H9 (cell line): ENCODE measurements around the gene C9. TPM values are rescaled to one million over a fixed set of nuclear protein-coding genes. Genes with fewer than 3 reads are reported as not detected.
"Not testable (repeated sequence)": the region's sequence is repeated elsewhere in the genome, so short reads cannot be mapped to it uniquely, and the experiment has no call there.

Experiments
- DNase-seq: peaks from one replicate; pipeline ENCODE4 v3.0.0-alpha.2; 2017
- H2AFZ ChIP-seq: one replicate; pipeline ENCODE4 v1.6.1; 2013; ENCODE audit warnings: mild to moderate bottlenecking, low read length, control low read depth, moderate library complexity
- H2AK5ac ChIP-seq: 2 replicates; pipeline ENCODE4 v1.6.1; 2013; ENCODE audit warnings: low read length, control low read depth, mixed read lengths; ENCODE audit not compliant: insufficient read length
- H2BK120ac ChIP-seq: one replicate; pipeline ENCODE4 v1.6.1; 2013; ENCODE audit warnings: low read depth, mild to moderate bottlenecking, low read length, control low read depth, inconsistent platforms; ENCODE audit not compliant: poor library complexity, severe bottlenecking
- H2BK12ac ChIP-seq: 2 replicates; pipeline ENCODE4 v1.6.1; 2013; ENCODE audit warnings: low read length, control low read depth, mixed read lengths, low read depth; ENCODE audit not compliant: insufficient read length
- H2BK15ac ChIP-seq: 2 replicates; pipeline ENCODE4 v1.6.1; 2013; ENCODE audit warnings: low read depth, low read length, control low read depth
- H2BK20ac ChIP-seq: one replicate; pipeline ENCODE4 v1.6.1; 2013; ENCODE audit warnings: low read depth, mild to moderate bottlenecking, low read length, control low read depth, inconsistent platforms; ENCODE audit not compliant: poor library complexity, severe bottlenecking
- H2BK5ac ChIP-seq: 2 replicates; pipeline ENCODE4 v1.6.1; 2013; ENCODE audit warnings: low read length, control low read depth, mixed read lengths; ENCODE audit not compliant: insufficient read length
- H3K14ac ChIP-seq: 2 replicates; pipeline ENCODE4 v1.6.1; 2013; ENCODE audit warnings: low read length, control low read depth; ENCODE audit not compliant: insufficient read depth
- H3K18ac ChIP-seq: 2 replicates; pipeline ENCODE4 v1.6.1; 2013; ENCODE audit warnings: low read depth, mild to moderate bottlenecking, mixed read lengths, low read length, control low read depth; ENCODE audit not compliant: insufficient read length
- H3K23ac ChIP-seq: 2 replicates; pipeline ENCODE4 v1.6.1; 2013; ENCODE audit warnings: low read length, control low read depth, mixed read lengths, low read depth; ENCODE audit not compliant: insufficient read length
- H3K23me2 ChIP-seq: 2 replicates; pipeline ENCODE4 v1.6.1; 2013; ENCODE audit warnings: low read depth, mild to moderate bottlenecking, mixed read lengths, low read length, control low read depth; ENCODE audit not compliant: insufficient read length, poor library complexity, severe bottlenecking
- H3K27ac ChIP-seq: 2 replicates; pipeline ENCODE4 v1.5.1; 2013; ENCODE audit warnings: low read length, control low read depth, mixed read lengths, low read depth; ENCODE audit not compliant: insufficient read length
- H3K27me3 ChIP-seq: 2 replicates; pipeline ENCODE4 v1.6.1; 2013; ENCODE audit warnings: low read length, control low read depth, inconsistent platforms; ENCODE audit not compliant: insufficient read depth
- H3K4ac ChIP-seq: 2 replicates; pipeline ENCODE4 v1.6.1; 2013; ENCODE audit warnings: low read depth, mild to moderate bottlenecking, control low read depth, inconsistent platforms, low read length, moderate library complexity
- H3K4me1 ChIP-seq: 2 replicates; pipeline ENCODE4 v1.6.1; 2013; ENCODE audit warnings: low read length, control low read depth, inconsistent platforms; ENCODE audit not compliant: insufficient read depth
- H3K4me2 ChIP-seq: 2 replicates; pipeline ENCODE4 v1.6.1; 2013; ENCODE audit warnings: low read length, control low read depth, mixed read lengths; ENCODE audit not compliant: insufficient read length, insufficient read depth
- H3K56ac ChIP-seq: 2 replicates; pipeline ENCODE4 v1.6.1; 2013; ENCODE audit warnings: low read depth, mild to moderate bottlenecking, mixed read lengths, low read length, control low read depth; ENCODE audit not compliant: insufficient read length
- H3K79me1 ChIP-seq: 2 replicates; pipeline ENCODE4 v1.6.1; 2013; ENCODE audit warnings: low read depth, mild to moderate bottlenecking, moderate library complexity, low read length, control low read depth, inconsistent platforms; ENCODE audit not compliant: insufficient read depth, poor library complexity, severe bottlenecking
- H3K79me2 ChIP-seq: 2 replicates; pipeline ENCODE4 v1.6.1; 2013; ENCODE audit warnings: low read length, control low read depth, inconsistent platforms; ENCODE audit not compliant: insufficient read depth
- H3K9ac ChIP-seq: 2 replicates; pipeline ENCODE4 v1.6.1; 2013; ENCODE audit warnings: low read length, control low read depth, mixed read lengths; ENCODE audit not compliant: insufficient read length; ENCODE audit errors: extremely low read depth
- H3K9me3 ChIP-seq: one replicate; pipeline ENCODE4 v1.6.1; 2013; ENCODE audit warnings: low read depth, low read length, inconsistent platforms; ENCODE audit not compliant: control insufficient read depth
- H3T11ph ChIP-seq: one replicate; pipeline ENCODE4 v1.6.1; 2013; ENCODE audit warnings: mild to moderate bottlenecking, low read length, control low read depth, inconsistent platforms
- H4K20me1 ChIP-seq: one replicate; pipeline ENCODE4 v1.6.1; 2013; ENCODE audit not compliant: control insufficient read depth, insufficient read length, insufficient read depth
- H4K5ac ChIP-seq: 2 replicates; pipeline ENCODE4 v1.6.1; 2013; ENCODE audit warnings: low read depth, mild to moderate bottlenecking, mixed read lengths, low read length, control low read depth; ENCODE audit not compliant: insufficient read length
- H4K8ac ChIP-seq: replicated peaks from 2 replicates; pipeline ENCODE4 v1.6.1; 2013; ENCODE audit warnings: low read length, control low read depth, mixed read lengths, low read depth; ENCODE audit not compliant: insufficient read length
- H4K91ac ChIP-seq: 2 replicates; pipeline ENCODE4 v1.6.1; 2013; ENCODE audit warnings: low read depth, mild to moderate bottlenecking, moderate library complexity, mixed read lengths, low read length, control low read depth; ENCODE audit not compliant: insufficient read length
- H3K27ac Mint-ChIP-seq, 3 experiments: 2 replicates in 2 of 3; 3 replicates in 1 of 3; pipeline ENCODE4 v1.8.0; 2020 to 2021; ENCODE audit warnings: mixed read lengths in 3 of 3, mild to moderate bottlenecking in 1 of 3, moderate library complexity in 1 of 3
- H3K27me3 Mint-ChIP-seq: 2 replicates; pipeline ENCODE4 v1.8.0; 2021; ENCODE audit warnings: low read depth, mild to moderate bottlenecking, moderate library complexity, mixed read lengths
- H3K36me3 Mint-ChIP-seq, 3 experiments: 2 replicates in 2 of 3; 3 replicates in 1 of 3; pipeline ENCODE4 v1.8.0; 2020 to 2021; ENCODE audit warnings: low read depth in 3 of 3, mixed read lengths in 3 of 3; ENCODE audit not compliant: insufficient read depth in 1 of 3
- H3K4me1 Mint-ChIP-seq, 2 experiments: 2 replicates each; pipeline ENCODE4 v1.8.0; 2020; ENCODE audit warnings: mixed read lengths in 2 of 2
- H3K4me3 Mint-ChIP-seq, 2 experiments: 2 replicates in 1 of 2; 3 replicates in 1 of 2; pipeline ENCODE4 v1.8.0; 2020 to 2021; ENCODE audit warnings: mild to moderate bottlenecking in 2 of 2, mixed read lengths in 2 of 2, moderate library complexity in 1 of 2
- H3K9me3 Mint-ChIP-seq, 2 experiments: 2 replicates in 1 of 2; 3 replicates in 1 of 2; pipeline ENCODE4 v1.8.0; 2020; ENCODE audit warnings: mild to moderate bottlenecking in 2 of 2, mixed read lengths in 2 of 2, moderate library complexity in 1 of 2
- WGBS: extraction: QIAGEN DNeasy Blood & Tissue Kit; methylation state at CpG from one replicate; pipeline ENCODE4 v1.1.7; 2013; ENCODE audit warnings: missing lambda C conversion rate, low lambda C conversion rate, mixed read lengths; ENCODE audit not compliant: insufficient read length; ENCODE audit errors: extremely low coverage; 5-methylcytosine and 5-hydroxymethylcytosine counted together
- total RNA-seq: library from RNA; stranded (reverse); gene quantifications from 2 replicates; pipeline ENCODE4 v1.2.1, GENCODE V29; 2021
- TF ChIP-seq, protein P1 (sequence below): fragments of 200-600 bp; sonication (generic); conservative IDR thresholded peaks from 3 replicates; pipeline ENCODE4 v1.8.0; 2021; ENCODE audit warnings: antibody characterized with exemption, mild to moderate bottlenecking

C9 gene
- total RNA-seq, 1 experiment from 2014 or later, result not detected

DNA sequence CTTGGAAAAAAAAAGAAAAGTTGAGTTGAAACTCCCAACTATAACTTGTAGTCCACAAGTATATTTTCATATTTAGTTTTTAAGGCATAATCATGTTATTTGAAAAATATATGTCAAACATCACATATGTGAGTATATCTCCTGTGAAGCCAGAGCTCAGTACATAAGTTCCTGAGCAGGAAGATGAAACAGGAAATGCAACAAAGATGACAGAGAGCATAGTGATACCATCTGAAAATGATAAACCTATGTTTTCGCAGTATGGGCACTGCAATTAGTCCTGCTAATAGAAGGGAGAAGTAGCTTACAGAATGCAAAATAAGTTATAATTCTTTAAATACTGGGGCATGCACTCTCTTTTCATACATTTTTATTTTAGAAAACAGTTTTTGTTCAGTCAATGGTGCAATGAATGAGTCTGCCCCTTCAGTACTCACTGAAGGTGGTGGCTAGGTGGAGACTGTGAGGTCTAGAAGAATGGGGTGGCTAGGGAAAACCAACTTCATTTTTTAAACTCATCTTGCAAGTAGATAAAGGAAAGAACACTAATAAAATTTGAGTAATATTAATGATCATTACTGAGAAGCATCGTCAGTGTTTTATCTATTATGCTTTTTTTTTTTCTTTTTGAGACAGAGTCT is 90.9 kb downstream of the C9 start:
- WGBS, result no CpG with 5 or more reads among the region's 2 CpGs
- Mint-ChIP-seq H3K27ac (no peak overlapping the region), H3K36me3 (no peaks in the 10 kb centered on the region), H3K4me1 (no peaks in the 10 kb centered on the region), H3K9me3 (no peaks in the 10 kb centered on the region; a peak in 2 of 5 replicates), H3K27me3 (no peaks in the 10 kb centered on the region), H3K4me3 (no peak overlapping the region)
- H2BK5ac ChIP-seq, result no peak overlapping the region
- no peak overlapping the region for H2AFZ ChIP-seq
- no peaks in the 10 kb centered on the region for H3K79me2 ChIP-seq
- H3K27me3 ChIP-seq, result no peaks in the 10 kb centered on the region
- no peak overlapping the region for H3K9ac ChIP-seq
- no peak overlapping the region for H3K4ac ChIP-seq
- no peak overlapping the region for H2BK12ac ChIP-seq
- DNase-seq, result no peak
- no peak overlapping the region for H4K5ac ChIP-seq
- no peaks in the 10 kb centered on the region for H4K20me1 ChIP-seq
- no peaks in the 10 kb centered on the region for H3K23me2 ChIP-seq
- no peak overlapping the region for H4K91ac ChIP-seq
- H3K56ac ChIP-seq, result no peak overlapping the region
- H3K4me2 ChIP-seq, result no peak overlapping the region
- H2BK120ac ChIP-seq, result no peak overlapping the region
- H3K18ac ChIP-seq, result no peak overlapping the region
- no peaks in the 10 kb centered on the region for H3K9me3 ChIP-seq
- H4K8ac ChIP-seq, result no peak overlapping the region
- H2BK15ac ChIP-seq, result no peak overlapping the region
- no peaks in the 10 kb centered on the region for H3K79me1 ChIP-seq
- H3T11ph ChIP-seq, result no peak overlapping the region
- H3K4me1 ChIP-seq, result no peaks in the 10 kb centered on the region
- TF ChIP-seq, protein P1, sequence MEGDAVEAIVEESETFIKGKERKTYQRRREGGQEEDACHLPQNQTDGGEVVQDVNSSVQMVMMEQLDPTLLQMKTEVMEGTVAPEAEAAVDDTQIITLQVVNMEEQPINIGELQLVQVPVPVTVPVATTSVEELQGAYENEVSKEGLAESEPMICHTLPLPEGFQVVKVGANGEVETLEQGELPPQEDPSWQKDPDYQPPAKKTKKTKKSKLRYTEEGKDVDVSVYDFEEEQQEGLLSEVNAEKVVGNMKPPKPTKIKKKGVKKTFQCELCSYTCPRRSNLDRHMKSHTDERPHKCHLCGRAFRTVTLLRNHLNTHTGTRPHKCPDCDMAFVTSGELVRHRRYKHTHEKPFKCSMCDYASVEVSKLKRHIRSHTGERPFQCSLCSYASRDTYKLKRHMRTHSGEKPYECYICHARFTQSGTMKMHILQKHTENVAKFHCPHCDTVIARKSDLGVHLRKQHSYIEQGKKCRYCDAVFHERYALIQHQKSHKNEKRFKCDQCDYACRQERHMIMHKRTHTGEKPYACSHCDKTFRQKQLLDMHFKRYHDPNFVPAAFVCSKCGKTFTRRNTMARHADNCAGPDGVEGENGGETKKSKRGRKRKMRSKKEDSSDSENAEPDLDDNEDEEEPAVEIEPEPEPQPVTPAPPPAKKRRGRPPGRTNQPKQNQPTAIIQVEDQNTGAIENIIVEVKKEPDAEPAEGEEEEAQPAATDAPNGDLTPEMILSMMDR, result no peak
- no peak overlapping the region for H3K27ac ChIP-seq
- H3K23ac ChIP-seq, result no peak overlapping the region
- H2BK20ac ChIP-seq, result no peak overlapping the region
- no peak overlapping the region for H3K14ac ChIP-seq
- H2AK5ac ChIP-seq, result no peak overlapping the region

DNA sequence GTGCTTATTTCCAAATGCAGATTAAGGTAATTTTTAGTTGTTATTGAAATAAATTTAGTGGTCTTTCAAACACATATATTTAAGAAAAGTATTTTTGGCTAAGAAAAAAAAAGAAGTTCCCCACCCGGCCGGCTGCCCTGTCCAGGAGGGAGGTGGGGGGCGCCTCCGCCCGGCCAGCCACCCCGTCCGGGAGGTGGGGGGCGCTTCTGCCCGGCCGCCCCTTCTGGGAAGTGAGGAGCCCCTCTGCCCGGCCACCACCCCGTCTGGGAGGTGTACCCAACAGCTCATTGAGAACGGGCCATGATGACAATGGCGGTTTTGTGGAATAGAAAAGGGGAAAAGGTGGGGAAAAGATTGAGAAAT is 91.4 kb downstream of the C9 start:
- H3K14ac ChIP-seq, H3K79me2 ChIP-seq, H2BK120ac ChIP-seq, H4K91ac ChIP-seq, H2BK20ac ChIP-seq, H3K4me1 ChIP-seq, H3K27me3 ChIP-seq, H3K27ac Mint-ChIP-seq, H3K4me1 Mint-ChIP-seq, H2AK5ac ChIP-seq, H3K27ac ChIP-seq, H3K18ac ChIP-seq, H3T11ph ChIP-seq, H4K20me1 ChIP-seq, H2BK15ac ChIP-seq, H3K4me2 ChIP-seq, H2BK12ac ChIP-seq, H3K4me3 Mint-ChIP-seq, H3K9ac ChIP-seq, H3K23me2 ChIP-seq, H2AFZ ChIP-seq, H3K79me1 ChIP-seq, H3K4ac ChIP-seq, H3K36me3 Mint-ChIP-seq, H2BK5ac ChIP-seq, H3K23ac ChIP-seq, H3K56ac ChIP-seq, H4K8ac ChIP-seq, H3K9me3 ChIP-seq, H3K27me3 Mint-ChIP-seq, H4K5ac ChIP-seq, DNase-seq, H3K9me3 Mint-ChIP-seq: not testable (repeated sequence)
- no CpG with 5 or more reads among the region's 14 CpGs for WGBS
